Measurements from ENCODE around the gene FBN1. TPM values are rescaled to one million over a fixed set of nuclear protein-coding genes. Genes with fewer than 3 reads are reported as not detected.

Gene FBN1
- total and polyA plus RNA-seq, 2 experiments from 2014 or later = 1.9 to 3.8 TPM

DNA sequence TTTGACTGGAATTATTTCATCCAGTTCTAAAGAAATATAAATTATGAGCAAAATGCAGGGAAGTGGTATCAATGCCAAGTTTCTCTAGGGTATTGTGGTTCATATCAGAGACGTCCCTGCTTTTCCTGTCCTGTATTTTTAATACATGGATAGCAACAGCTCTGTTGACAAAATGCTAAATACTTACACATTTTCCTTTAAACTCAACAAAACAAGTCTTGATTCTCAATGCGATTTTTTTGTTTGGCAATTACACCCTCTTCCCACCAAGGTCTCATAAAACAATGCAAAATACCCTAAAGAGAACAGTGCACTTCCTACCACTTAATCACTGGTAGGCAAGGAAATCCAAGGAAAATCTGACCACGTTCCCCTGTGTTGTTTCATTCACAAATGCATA, 194.3 kb downstream of the FBN1 start:
- Histone ChIP-seq H3F3A (replicated peaks; ENCODE audit: low read depth) (no peaks in the 10 kb centered on the region), H3K79me2 (replicated peaks; ENCODE audit: insufficient read depth) (no peaks in the 10 kb centered on the region), H3K4me2 (no peak overlapping the region), H3K4me1 (ENCODE audit: insufficient read depth) (no peaks in the 10 kb centered on the region), H3K9me2 (ENCODE audit: insufficient read depth) (no peaks in the 10 kb centered on the region), H3K27ac (ENCODE audit: low read depth) (no peak overlapping the region), H3K4me3 (no peak overlapping the region), H3K27me3 (ENCODE audit: insufficient read depth) (no peaks in the 10 kb centered on the region), H2AFZ (no peak overlapping the region), H3K36me3 (ENCODE audit: insufficient read depth) (no peaks in the 10 kb centered on the region), H4K20me1 (replicated peaks; ENCODE audit: insufficient read depth) (no peaks in the 10 kb centered on the region)
- H3K9me3 Mint-ChIP-seq = no peaks in the 10 kb centered on the region
- H3K4me3 Mint-ChIP-seq = no peak overlapping the region
- H3K27me3 Mint-ChIP-seq (ENCODE audit: insufficient read depth, low read depth, poor library complexity) = no peaks in the 10 kb centered on the region
- no peaks in the 10 kb centered on the region for H3K36me3 Mint-ChIP-seq (ENCODE audit: low read depth)
- no peak for DNase-seq (ENCODE audit: low spot score)
- no peak for ATAC-seq
- no peak overlapping the region for H3K27ac Mint-ChIP-seq
- H3K4me1 Mint-ChIP-seq = no peaks in the 10 kb centered on the region
- no peak for TF ChIP-seq STAT1 (IDR thresholded peaks at IDR 0.05; ENCODE audit: unreplicated experiment)
- TF ChIP-seq, protein P1, sequence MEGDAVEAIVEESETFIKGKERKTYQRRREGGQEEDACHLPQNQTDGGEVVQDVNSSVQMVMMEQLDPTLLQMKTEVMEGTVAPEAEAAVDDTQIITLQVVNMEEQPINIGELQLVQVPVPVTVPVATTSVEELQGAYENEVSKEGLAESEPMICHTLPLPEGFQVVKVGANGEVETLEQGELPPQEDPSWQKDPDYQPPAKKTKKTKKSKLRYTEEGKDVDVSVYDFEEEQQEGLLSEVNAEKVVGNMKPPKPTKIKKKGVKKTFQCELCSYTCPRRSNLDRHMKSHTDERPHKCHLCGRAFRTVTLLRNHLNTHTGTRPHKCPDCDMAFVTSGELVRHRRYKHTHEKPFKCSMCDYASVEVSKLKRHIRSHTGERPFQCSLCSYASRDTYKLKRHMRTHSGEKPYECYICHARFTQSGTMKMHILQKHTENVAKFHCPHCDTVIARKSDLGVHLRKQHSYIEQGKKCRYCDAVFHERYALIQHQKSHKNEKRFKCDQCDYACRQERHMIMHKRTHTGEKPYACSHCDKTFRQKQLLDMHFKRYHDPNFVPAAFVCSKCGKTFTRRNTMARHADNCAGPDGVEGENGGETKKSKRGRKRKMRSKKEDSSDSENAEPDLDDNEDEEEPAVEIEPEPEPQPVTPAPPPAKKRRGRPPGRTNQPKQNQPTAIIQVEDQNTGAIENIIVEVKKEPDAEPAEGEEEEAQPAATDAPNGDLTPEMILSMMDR (conservative IDR thresholded peaks at IDR 0.05; ENCODE audit: low read depth in 2 of 2) = no peak

DNA sequence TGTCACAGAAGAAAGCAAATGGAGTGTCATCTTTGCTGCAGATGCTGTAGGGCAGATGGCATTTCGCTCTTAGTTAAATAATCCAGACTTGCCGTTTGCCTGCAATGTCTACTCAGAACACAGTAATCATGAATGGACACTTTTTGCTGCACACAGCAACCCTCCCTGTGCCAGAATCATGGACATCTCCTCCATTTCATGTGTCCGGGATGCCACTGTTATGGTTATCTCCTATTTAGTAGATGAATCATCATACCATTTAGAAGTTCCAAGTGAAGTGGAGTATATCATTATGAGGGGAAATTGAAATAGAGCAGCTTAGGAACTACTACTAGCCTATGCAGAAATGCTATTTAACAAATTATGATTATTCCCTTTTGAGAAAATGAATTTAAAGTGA, 195.8 kb downstream of the FBN1 start:
- Histone ChIP-seq H3K36me3 (ENCODE audit: insufficient read depth) (no peaks in the 10 kb centered on the region), H3K79me2 (replicated peaks; ENCODE audit: insufficient read depth) (no peaks in the 10 kb centered on the region), H3K4me3 (no peak overlapping the region), H3K9me2 (ENCODE audit: insufficient read depth) (no peaks in the 10 kb centered on the region), H3K27me3 (ENCODE audit: insufficient read depth) (no peaks in the 10 kb centered on the region), H4K20me1 (replicated peaks; ENCODE audit: insufficient read depth) (no peaks in the 10 kb centered on the region), H3K4me2 (no peak overlapping the region), H2AFZ (no peak overlapping the region), H3F3A (replicated peaks; ENCODE audit: low read depth) (no peaks in the 10 kb centered on the region), H3K4me1 (ENCODE audit: insufficient read depth) (no peaks in the 10 kb centered on the region), H3K27ac (ENCODE audit: low read depth) (no peak overlapping the region)
- Mint-ChIP-seq H3K4me1 (no peaks in the 10 kb centered on the region), H3K27me3 (ENCODE audit: insufficient read depth, low read depth, poor library complexity) (no peaks in the 10 kb centered on the region), H3K9me3 (no peaks in the 10 kb centered on the region), H3K27ac (no peak overlapping the region), H3K36me3 (ENCODE audit: low read depth) (no peaks in the 10 kb centered on the region), H3K4me3 (no peak overlapping the region)
- ATAC-seq = no peak
- no peak for DNase-seq (ENCODE audit: low spot score)
- no peak for TF ChIP-seq POLR2AphosphoS5 (IDR thresholded peaks at IDR 0.05; ENCODE audit: low read depth)
- no peak for TF ChIP-seq EZH2phosphoT487 (IDR thresholded peaks at IDR 0.05; ENCODE audit: unreplicated experiment)
- TF ChIP-seq JUNB (IDR thresholded peaks at IDR 0.05; ENCODE audit: unreplicated experiment) = no peak
- TF ChIP-seq ZNF114 (CRISPR knock-in tag; IDR thresholded peaks at IDR 0.05) = no peak
- no peak for TF ChIP-seq STAT1 (IDR thresholded peaks at IDR 0.05; ENCODE audit: unreplicated experiment)
- TF ChIP-seq, protein P2, sequence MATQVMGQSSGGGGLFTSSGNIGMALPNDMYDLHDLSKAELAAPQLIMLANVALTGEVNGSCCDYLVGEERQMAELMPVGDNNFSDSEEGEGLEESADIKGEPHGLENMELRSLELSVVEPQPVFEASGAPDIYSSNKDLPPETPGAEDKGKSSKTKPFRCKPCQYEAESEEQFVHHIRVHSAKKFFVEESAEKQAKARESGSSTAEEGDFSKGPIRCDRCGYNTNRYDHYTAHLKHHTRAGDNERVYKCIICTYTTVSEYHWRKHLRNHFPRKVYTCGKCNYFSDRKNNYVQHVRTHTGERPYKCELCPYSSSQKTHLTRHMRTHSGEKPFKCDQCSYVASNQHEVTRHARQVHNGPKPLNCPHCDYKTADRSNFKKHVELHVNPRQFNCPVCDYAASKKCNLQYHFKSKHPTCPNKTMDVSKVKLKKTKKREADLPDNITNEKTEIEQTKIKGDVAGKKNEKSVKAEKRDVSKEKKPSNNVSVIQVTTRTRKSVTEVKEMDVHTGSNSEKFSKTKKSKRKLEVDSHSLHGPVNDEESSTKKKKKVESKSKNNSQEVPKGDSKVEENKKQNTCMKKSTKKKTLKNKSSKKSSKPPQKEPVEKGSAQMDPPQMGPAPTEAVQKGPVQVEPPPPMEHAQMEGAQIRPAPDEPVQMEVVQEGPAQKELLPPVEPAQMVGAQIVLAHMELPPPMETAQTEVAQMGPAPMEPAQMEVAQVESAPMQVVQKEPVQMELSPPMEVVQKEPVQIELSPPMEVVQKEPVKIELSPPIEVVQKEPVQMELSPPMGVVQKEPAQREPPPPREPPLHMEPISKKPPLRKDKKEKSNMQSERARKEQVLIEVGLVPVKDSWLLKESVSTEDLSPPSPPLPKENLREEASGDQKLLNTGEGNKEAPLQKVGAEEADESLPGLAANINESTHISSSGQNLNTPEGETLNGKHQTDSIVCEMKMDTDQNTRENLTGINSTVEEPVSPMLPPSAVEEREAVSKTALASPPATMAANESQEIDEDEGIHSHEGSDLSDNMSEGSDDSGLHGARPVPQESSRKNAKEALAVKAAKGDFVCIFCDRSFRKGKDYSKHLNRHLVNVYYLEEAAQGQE (IDR thresholded peaks at IDR 0.05; ENCODE audit: unreplicated experiment) = no peak
- TF ChIP-seq NANOG (IDR thresholded peaks at IDR 0.05; ENCODE audit: borderline replicate concordance) = no peak
- TF ChIP-seq, protein P3, sequence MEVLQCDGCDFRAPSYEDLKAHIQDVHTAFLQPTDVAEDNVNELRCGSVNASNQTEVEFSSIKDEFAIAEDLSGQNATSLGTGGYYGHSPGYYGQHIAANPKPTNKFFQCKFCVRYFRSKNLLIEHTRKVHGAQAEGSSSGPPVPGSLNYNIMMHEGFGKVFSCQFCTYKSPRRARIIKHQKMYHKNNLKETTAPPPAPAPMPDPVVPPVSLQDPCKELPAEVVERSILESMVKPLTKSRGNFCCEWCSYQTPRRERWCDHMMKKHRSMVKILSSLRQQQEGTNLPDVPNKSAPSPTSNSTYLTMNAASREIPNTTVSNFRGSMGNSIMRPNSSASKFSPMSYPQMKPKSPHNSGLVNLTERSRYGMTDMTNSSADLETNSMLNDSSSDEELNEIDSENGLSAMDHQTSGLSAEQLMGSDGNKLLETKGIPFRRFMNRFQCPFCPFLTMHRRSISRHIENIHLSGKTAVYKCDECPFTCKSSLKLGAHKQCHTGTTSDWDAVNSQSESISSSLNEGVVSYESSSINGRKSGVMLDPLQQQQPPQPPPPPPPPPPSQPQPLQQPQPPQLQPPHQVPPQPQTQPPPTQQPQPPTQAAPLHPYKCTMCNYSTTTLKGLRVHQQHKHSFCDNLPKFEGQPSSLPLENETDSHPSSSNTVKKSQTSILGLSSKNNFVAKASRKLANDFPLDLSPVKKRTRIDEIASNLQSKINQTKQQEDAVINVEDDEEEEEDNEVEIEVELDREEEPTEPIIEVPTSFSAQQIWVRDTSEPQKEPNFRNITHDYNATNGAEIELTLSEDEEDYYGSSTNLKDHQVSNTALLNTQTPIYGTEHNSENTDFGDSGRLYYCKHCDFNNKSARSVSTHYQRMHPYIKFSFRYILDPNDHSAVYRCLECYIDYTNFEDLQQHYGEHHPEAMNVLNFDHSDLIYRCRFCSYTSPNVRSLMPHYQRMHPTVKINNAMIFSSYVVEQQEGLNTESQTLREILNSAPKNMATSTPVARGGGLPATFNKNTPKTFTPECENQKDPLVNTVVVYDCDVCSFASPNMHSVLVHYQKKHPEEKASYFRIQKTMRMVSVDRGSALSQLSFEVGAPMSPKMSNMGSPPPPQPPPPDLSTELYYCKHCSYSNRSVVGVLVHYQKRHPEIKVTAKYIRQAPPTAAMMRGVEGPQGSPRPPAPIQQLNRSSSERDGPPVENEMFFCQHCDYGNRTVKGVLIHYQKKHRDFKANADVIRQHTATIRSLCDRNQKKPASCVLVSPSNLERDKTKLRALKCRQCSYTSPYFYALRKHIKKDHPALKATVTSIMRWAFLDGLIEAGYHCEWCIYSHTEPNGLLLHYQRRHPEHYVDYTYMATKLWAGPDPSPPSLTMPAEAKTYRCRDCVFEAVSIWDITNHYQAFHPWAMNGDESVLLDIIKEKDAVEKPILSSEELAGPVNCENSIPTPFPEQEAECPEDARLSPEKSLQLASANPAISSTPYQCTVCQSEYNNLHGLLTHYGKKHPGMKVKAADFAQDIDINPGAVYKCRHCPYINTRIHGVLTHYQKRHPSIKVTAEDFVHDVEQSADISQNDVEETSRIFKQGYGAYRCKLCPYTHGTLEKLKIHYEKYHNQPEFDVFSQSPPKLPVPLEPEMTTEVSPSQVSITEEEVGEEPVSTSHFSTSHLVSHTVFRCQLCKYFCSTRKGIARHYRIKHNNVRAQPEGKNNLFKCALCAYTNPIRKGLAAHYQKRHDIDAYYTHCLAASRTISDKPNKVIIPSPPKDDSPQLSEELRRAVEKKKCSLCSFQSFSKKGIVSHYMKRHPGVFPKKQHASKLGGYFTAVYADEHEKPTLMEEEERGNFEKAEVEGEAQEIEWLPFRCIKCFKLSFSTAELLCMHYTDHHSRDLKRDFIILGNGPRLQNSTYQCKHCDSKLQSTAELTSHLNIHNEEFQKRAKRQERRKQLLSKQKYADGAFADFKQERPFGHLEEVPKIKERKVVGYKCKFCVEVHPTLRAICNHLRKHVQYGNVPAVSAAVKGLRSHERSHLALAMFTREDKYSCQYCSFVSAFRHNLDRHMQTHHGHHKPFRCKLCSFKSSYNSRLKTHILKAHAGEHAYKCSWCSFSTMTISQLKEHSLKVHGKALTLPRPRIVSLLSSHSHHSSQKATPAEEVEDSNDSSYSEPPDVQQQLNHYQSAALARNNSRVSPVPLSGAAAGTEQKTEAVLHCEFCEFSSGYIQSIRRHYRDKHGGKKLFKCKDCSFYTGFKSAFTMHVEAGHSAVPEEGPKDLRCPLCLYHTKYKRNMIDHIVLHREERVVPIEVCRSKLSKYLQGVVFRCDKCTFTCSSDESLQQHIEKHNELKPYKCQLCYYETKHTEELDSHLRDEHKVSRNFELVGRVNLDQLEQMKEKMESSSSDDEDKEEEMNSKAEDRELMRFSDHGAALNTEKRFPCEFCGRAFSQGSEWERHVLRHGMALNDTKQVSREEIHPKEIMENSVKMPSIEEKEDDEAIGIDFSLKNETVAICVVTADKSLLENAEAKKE (CRISPR knock-in tag; IDR thresholded peaks at IDR 0.05) = no peak
- no peak for TF ChIP-seq CREB1 (CRISPR knock-in tag; IDR thresholded peaks at IDR 0.05; ENCODE audit: low read depth)
